ENCODE results near the gene ZNF157.
A peak's percentile ranks its signal among the peaks of the same experiment; 100 is the strongest.
"Not testable (repeated sequence)": the region's sequence is repeated elsewhere in the genome, so short reads cannot be mapped to it uniquely, and the experiment has no call there.

Gene ZNF157

DNA sequence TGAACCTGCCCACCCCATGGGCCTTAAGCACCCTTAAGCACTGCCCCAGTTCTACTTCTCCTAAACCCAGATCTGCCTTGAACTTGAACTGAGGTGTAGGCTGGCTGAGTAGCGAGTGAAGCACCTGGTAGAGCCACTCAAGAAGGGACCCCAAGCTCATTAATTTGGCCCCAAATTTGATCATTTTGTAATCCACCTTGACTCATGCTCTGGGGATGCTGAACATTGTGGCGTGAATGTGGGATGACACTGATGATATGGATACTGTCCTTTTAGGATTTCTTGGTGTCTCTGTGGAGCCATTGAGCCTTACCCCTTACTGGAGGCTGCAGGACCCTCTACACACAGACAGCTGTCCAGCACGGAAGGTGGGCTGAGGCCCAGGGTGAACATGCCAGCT lies at the start of gene ZNF157:
TSS of gene ZNF157 (plus strand) at position 301 of the 400 bp plus-strand sequence. CDS start at position 392, 91 bp downstream.
- no peaks in the 10 kb centered on the region for H3K27me3 Mint-ChIP-seq
- H3K36me3 Mint-ChIP-seq (ENCODE audit: low read depth): no peaks in the 10 kb centered on the region
- peaks cover 12% of the 10 kb centered on the region for H3K4me1 Mint-ChIP-seq (ENCODE audit: low read depth)
- no peak within 1 kb of the TSS for H3K4me3 Mint-ChIP-seq
- no peak within 1 kb of the TSS for H3K27ac Mint-ChIP-seq
- no peaks in the 10 kb centered on the region for H3K9me3 Mint-ChIP-seq

DNA sequence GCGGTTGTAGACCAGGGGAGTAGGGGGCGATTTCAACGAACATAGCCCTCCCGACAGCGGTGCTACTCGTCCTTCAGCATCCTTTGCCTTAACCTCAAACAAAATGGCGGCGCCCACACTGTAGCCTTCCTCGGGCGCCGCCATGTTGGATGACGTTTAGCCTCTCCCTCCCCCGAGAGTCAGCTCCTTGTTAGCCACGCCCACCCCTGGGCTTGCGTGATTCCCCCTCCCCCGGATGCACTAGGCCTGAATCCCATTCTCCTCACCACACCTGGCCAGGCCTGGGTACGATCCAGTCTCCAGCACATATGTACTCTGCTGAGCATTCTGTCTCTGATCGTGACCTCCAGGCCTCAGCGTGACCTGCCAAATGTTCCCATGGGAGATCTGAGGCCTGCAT lies 49.0 kb upstream of the ZNF157 start:
- Mint-ChIP-seq H3K27ac (no peak overlapping the region), H3K9me3 (no peaks in the 10 kb centered on the region), H3K36me3 (ENCODE audit: low read depth) (no peaks in the 10 kb centered on the region), H3K4me1 (ENCODE audit: low read depth) (no peaks in the 10 kb centered on the region), H3K4me3 (no peak overlapping the region), H3K27me3 (no peaks in the 10 kb centered on the region)

DNA sequence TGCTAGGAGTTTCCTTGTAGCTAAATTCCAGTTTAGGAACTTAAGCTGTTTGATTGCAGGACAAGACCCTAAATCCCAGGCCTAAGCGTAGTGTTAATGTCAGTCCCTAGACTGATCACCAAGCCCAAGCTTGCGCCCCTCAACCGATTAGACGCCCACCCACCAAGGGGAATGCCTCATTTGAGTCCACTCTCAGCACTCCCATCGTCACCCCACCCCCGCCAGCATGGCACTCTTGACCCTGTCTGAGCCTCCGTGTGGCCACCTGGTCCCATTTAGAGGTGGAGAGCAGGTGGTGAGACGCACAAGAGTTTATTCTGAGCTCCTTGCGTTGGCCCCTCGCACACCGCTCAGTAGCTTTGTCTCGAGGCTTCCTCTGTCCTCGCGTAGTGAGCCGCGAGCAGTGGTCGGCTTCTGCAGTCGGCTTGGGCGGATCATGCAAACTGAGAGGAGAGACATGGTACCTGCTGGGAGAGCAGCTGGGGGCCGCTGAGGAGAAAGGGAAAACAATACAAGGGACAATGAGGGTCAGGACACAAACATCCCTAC lies 48.5 kb upstream of the ZNF157 start:
- Mint-ChIP-seq H3K36me3 (ENCODE audit: low read depth) (no peaks in the 10 kb centered on the region), H3K27ac (no peak overlapping the region), H3K4me1 (ENCODE audit: low read depth) (no peaks in the 10 kb centered on the region), H3K27me3 (no peaks in the 10 kb centered on the region), H3K4me3 (no peak overlapping the region), H3K9me3 (no peaks in the 10 kb centered on the region)

DNA sequence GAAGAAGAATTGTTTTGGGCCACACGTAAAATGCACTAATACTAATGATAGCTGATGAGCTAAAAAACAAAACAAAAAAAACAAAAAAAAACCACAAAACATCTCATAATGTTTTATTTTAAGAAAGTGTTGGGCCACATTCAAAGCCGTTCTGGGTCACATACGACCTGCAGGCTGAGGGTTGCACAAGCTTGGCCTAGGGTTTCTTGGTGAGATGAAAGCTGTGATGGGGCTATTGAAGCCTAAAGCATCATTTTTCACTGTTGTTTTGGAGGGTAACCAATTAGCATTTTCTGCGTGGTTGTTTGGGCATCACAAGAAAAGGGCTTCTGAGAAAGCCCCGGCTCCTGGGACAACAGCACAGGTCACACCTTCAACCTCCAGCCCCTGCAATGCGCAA lies 42.5 kb upstream of the ZNF157 start:
- Mint-ChIP-seq H3K36me3 (ENCODE audit: low read depth) (no peaks in the 10 kb centered on the region), H3K27ac (no peak overlapping the region), H3K4me3 (no peak overlapping the region), H3K4me1 (ENCODE audit: low read depth) (no peaks in the 10 kb centered on the region), H3K9me3 (no peaks in the 10 kb centered on the region), H3K27me3 (no peaks in the 10 kb centered on the region)

DNA sequence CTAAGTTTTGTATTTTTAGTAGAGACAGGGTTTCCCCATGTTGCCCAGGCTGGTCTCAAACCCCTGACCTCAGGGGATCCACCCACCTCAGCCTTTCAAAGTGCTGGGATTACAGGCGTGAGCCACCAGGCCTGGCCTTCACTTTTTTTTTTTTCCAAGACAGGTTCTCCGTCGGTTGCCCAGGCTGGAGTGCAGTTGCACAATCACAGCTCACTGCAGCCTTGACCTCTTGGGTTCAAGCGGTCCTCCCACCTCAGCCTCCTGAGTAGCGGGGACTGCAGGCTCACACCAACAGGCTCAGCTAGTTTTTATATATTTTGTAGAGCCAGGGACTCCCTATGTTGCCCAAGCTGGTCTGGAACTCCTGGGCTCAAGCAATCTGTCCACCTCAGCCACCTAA lies 37.6 kb upstream of the ZNF157 start:
- not testable (repeated sequence) for H3K36me3 Mint-ChIP-seq (ENCODE audit: low read depth); H3K27ac Mint-ChIP-seq; H3K4me1 Mint-ChIP-seq (ENCODE audit: low read depth)

DNA sequence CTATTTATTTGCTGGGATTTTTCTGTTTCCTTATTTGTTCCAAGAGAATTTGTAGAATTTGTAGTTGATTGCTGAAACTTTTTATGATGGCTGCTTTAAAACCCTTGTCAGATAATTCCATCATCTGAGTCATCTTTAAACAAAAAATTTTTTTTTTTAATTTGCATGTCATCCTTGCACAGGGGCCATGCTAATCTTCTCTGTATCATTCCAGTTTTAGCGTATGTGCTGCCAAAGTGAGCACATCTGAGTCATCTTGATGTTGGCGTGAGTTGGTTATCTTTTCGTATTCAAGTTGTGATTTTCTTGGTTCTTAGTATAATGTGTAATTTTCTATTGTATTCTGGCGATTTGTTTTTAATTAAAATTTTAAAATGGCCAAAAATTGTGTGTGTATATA lies 18.7 kb upstream of the ZNF157 start:
- H3K4me3 Mint-ChIP-seq: no peak overlapping the region
- no peaks in the 10 kb centered on the region for H3K9me3 Mint-ChIP-seq
- no peaks in the 10 kb centered on the region for H3K36me3 Mint-ChIP-seq (ENCODE audit: low read depth)
- no peaks in the 10 kb centered on the region for H3K27me3 Mint-ChIP-seq
- no peak overlapping the region for H3K27ac Mint-ChIP-seq
- H3K4me1 Mint-ChIP-seq (ENCODE audit: low read depth): no peaks in the 10 kb centered on the region

More for the DNA sequence above, 37.6 kb upstream of the ZNF157 start:
- H3K9me3 Mint-ChIP-seq, H3K27me3 Mint-ChIP-seq, H3K4me3 Mint-ChIP-seq: not testable (repeated sequence)

DNA sequence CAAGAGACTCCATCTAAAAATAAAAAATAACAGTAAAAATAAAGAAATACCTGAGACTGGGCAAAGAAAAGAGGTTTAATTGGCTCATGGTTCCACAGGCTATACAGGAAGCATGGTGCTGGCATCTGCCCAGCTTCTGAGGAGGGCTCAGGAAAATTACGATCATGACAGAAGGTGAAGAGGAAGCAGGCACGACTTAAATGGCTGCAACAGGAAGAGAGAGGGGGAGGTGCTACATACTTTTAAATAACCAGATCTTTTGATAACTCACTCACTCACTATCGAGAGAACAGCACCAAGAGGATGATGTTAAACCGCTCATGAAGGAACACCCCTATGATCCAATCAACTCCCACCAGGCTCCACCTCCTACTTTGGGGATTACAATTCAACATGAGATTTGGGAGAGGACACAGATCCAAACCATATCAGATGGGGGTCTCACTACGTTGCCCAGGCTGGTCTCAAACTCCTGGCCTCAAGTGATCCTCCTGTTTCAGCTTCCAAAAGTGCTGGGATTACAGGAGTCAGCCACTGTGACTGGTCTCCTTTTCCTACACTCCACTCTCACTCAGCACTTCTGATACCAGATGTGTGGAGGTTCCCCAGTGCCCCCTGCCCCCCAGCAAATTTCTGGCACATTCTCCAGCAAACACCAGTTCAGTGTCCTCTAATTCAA lies 11.9 kb upstream of the ZNF157 start:
- no peaks in the 10 kb centered on the region for H3K36me3 Mint-ChIP-seq (ENCODE audit: low read depth)
- H3K27ac Mint-ChIP-seq: peak overlapping the region; percentile 70
- peak overlapping the region; percentile 47 for H3K4me3 Mint-ChIP-seq
- peaks cover 18% of the 10 kb centered on the region for H3K4me1 Mint-ChIP-seq (ENCODE audit: low read depth)
- no peaks in the 10 kb centered on the region for H3K9me3 Mint-ChIP-seq
- H3K27me3 Mint-ChIP-seq: no peaks in the 10 kb centered on the region

DNA sequence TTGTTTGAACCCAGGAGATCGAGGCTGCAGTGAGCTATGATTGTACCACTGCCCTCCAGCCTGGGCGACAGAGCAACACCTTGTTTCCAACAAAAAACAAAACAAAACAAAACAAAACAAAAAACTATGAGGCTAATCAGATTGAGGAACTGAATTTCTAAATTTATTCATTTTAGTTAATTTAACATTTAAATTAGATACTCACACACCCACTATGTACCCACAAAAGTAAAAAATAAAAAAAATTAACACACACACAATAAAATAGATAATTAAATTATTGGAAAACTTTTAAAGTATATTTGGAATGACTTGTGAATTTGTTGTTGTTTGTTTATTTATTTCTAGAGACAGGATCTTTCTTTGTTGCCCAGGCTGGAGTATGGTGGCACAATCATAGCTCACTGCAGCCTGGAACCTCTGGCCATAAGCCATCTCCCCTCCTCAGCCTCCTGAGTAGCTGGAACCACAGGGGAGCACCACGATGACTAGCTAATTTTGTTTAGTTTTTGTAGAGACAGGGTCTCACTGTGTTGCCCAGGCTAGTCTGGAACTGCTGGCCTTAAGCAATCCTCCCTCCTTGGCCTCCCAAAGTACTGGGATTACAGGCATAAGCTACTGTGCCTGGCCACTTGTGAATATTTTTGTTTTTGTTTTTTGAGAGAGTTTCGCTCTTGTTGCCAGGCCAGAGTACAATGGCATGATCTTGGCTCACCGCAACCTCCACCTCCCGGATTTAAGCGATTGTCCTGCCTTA lies 9.8 kb upstream of the ZNF157 start:
- no peak overlapping the region for H3K27ac Mint-ChIP-seq
- no peak overlapping the region for H3K4me3 Mint-ChIP-seq
- no peaks in the 10 kb centered on the region for H3K36me3 Mint-ChIP-seq (ENCODE audit: low read depth)
- H3K9me3 Mint-ChIP-seq: no peaks in the 10 kb centered on the region
- H3K4me1 Mint-ChIP-seq (ENCODE audit: low read depth): peaks cover 18% of the 10 kb centered on the region
- H3K27me3 Mint-ChIP-seq: no peaks in the 10 kb centered on the region

DNA sequence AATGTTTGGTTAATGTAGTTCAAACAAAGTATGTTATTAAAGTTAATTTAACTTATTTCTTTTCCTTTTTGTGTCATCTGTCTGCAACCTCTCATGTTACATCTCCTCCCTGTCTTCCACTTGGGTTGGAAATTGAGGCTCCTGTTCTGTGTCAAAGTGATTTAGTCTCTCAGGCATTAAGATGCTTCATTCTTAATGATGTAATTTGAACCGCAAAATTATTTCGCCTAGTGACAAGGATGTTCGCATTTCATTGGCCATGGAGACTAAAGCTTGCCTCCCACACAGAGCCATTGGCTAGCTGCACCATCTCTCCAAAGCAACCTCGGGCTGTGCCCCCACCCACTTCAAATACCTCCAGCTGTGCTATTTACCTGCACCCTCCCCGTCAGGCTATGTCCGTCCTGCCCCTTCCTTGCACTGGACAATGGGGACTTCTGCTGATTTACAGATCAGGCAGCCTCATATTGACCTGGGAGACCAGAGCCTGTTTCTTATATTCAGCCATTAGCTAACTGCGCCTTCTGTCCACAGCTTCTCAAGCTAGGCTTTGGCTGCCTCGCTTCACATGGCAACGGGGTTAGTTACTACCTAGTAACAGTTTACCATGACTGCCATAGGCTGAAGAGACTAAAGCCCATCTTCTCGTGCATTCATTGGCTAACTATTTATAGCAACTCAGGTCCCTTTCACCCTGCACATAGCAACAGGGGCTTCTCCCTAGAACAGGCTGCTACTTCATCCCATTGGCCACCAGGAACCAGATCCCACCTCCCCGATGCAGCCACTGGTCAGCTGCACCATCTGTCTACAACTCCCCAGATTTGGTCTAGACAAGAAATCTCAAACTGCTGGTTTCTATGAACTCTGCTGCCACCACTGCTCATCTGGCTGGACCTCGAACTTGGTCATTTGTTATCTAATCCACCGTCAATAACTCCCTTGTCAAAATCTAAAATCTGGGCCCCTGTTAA lies 8.6 kb upstream of the ZNF157 start:
- Mint-ChIP-seq H3K36me3 (ENCODE audit: low read depth) (no peaks in the 10 kb centered on the region), H3K27ac (peak overlapping the region; percentile 5), H3K9me3 (no peaks in the 10 kb centered on the region), H3K4me3 (peak overlapping the region; percentile 22), H3K4me1 (ENCODE audit: low read depth) (peaks cover 28% of the 10 kb centered on the region), H3K27me3 (no peaks in the 10 kb centered on the region)

DNA sequence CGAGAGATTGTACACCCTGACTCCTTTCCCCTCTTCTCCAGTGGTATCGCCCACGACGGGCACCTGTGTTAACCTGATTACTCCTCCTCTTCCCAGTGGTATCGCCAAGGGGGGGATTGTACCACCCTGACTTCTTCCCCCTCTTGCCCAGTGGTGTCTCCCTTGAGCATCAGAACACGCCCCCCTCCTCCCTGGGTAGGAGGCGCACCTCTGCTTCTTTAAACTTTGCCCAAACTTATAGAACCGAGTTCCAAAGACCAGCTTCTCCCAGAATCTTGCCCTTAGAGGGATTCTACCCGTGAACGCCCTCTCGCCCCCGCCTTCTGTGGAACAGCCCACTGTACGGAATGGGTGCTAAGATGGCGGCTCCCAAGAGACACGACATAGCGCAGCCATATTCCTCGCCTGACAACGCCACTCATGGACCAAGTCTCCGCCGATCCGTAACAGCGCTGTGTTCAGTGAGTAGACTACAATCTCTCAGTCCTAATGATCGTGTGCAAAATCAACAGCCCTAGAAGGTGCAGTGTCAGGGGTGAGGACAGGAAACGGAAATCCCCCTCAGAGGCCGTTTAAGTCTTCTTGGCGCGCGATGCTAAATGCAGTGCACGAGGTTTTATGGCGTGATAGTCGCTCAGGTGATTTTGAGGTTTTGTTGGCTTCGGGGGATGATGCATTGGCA lies 4.2 kb upstream of the ZNF157 start:
- Mint-ChIP-seq H3K27ac (peak overlapping the region; percentile 91), H3K4me3 (peak overlapping the region; percentile 87), H3K4me1 (ENCODE audit: low read depth) (peaks cover 21% of the 10 kb centered on the region), H3K27me3 (no peaks in the 10 kb centered on the region), H3K36me3 (ENCODE audit: low read depth) (no peaks in the 10 kb centered on the region), H3K9me3 (no peaks in the 10 kb centered on the region)

DNA sequence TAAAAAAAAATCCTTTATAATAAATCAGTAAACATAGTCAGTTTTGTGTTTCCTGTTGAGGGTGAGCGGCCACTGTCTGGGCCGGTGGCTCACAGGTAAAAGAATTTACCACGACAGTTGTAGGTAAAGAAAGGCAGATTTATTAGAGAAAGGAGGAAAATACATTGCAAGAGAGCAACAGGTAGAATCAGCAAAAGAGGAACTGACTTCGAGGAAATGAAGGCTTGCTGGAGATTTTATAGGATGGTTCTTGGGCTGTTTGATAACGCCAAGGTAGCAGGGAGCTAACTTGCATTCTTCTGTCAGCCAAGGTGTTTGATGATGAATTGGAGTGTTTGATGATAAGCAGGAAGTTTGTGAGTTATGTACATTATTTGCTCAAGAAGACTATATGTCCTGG lies 2.8 kb downstream of the ZNF157 start:
- H3K4me3 Mint-ChIP-seq: no peak overlapping the region
- no peaks in the 10 kb centered on the region for H3K36me3 Mint-ChIP-seq (ENCODE audit: low read depth)
- no peaks in the 10 kb centered on the region for H3K4me1 Mint-ChIP-seq (ENCODE audit: low read depth)
- no peak overlapping the region for H3K27ac Mint-ChIP-seq
- H3K9me3 Mint-ChIP-seq: no peaks in the 10 kb centered on the region
- H3K27me3 Mint-ChIP-seq: no peaks in the 10 kb centered on the region

DNA sequence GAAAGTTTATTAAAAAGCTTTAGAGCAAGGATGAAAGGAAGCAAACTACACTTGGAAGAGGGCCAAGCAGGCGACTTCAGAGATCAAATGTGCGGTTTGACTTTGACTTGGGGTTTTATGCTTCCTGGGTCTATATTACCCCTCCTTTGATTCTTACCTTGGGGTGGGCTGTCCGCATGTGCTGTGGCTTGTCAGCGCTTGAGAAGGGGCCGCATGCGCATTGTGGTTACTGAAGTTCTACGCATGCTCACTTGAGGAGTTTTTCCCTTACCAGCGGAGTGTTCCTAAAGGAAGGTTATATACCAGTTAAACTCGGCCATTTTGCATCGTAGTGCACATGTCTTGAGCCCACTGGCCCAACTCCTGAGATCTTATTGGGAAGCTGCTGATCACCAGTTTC lies 9.9 kb downstream of the ZNF157 start:
- H3K27me3 Mint-ChIP-seq: no peaks in the 10 kb centered on the region
- H3K27ac Mint-ChIP-seq: peak overlapping the region; percentile 80
- peaks cover 21% of the 10 kb centered on the region for H3K4me1 Mint-ChIP-seq (ENCODE audit: low read depth)
- H3K36me3 Mint-ChIP-seq (ENCODE audit: low read depth): no peaks in the 10 kb centered on the region
- peak overlapping the region; percentile 63 for H3K4me3 Mint-ChIP-seq
- no peaks in the 10 kb centered on the region for H3K9me3 Mint-ChIP-seq

DNA sequence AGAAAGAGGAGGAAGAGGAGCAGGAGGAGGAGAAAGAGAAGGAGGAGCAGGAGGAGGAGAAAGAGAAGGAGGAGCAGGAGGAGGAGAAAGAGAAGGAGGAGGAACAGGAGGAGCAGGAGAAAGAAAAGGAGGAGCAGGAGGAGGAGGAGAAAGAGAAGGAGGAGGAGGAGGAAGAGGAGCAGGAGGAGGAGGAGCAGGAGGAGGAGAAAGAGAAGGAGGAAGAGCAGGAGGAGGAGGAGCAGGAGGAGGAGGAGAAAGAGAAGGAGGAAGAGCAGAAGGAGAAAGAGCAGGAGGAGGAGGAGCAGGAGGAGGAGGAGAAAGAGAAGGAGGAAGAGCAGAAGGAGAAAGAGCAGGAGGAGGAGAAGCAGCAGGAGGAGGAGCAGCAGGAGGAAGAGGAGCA lies 10.5 kb downstream of the ZNF157 start:
- peak overlapping the region; percentile 63 for H3K4me3 Mint-ChIP-seq
- not testable (repeated sequence) for H3K36me3 Mint-ChIP-seq (ENCODE audit: low read depth); H3K9me3 Mint-ChIP-seq; H3K27me3 Mint-ChIP-seq
- peaks cover 21% of the 10 kb centered on the region for H3K4me1 Mint-ChIP-seq (ENCODE audit: low read depth)
- H3K27ac Mint-ChIP-seq: peak overlapping the region; percentile 45

DNA sequence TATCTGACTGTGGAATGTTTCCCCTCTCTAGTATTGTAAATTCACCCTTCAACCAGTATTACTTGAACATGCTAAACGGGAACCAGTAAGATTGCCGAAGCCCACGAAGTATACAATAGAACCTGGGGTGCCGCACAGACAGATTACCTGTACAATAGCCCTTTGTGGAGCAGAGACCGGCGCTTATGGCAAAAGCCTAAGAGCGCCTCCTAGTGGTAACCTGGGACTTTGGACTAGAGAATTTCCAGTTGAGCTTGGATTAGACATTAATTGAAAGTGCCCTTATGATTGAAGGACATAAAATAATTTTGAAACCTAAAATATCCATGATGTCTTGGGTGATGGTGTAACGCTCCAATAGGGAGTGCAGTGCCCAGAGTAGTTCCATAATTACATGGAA lies 14.1 kb downstream of the ZNF157 start:
- Mint-ChIP-seq H3K4me1 (ENCODE audit: low read depth) (peaks cover 21% of the 10 kb centered on the region), H3K9me3 (no peaks in the 10 kb centered on the region), H3K36me3 (ENCODE audit: low read depth) (no peaks in the 10 kb centered on the region), H3K4me3 (no peak overlapping the region), H3K27me3 (no peaks in the 10 kb centered on the region), H3K27ac (no peak overlapping the region)

Data from stimulated activated naive CD8-positive, alpha-beta T cell treated with anti-CD3 and anti-CD28 coated beads, Interleukin-15, Interleukin-2, amounts not matched to agents 100 ng/mL and 50 ng/mL, for 24 hours (primary cell).